HG02623 (cell line): Measurements from ENCODE around the gene BIN1.

Source experiments
- ATAC-seq: cut with Tn5 transposase; IDR thresholded peaks from one replicate; pipeline ENCODE4 v1.9.1; 2021; ENCODE audit warnings: moderate library complexity; ENCODE audit not compliant: unreplicated experiment

Gene BIN1

GRCh38 chr2:127008265-127009015, 98.5 kb downstream of the BIN1 start:
- no peak for ATAC-seq

GRCh38 chr2:127007652-127008051, 99.3 kb downstream of the BIN1 start:
- no peak for ATAC-seq

- ATAC-seq = no peak
Observed at GRCh38 chr2:127006962-127007361, 100.0 kb downstream of the BIN1 start.

- ATAC-seq = no peak
Observed at GRCh38 chr2:127004893-127005600, 101.9 kb downstream of the BIN1 start.

GRCh38 chr2:127003070-127003800, 103.7 kb downstream of the BIN1 start:
- ATAC-seq = no peak

GRCh38 chr2:127001751-127002150, 105.2 kb downstream of the BIN1 start:
- no peak for ATAC-seq

GRCh38 chr2:127000937-127001336, 106.0 kb downstream of the BIN1 start:
- ATAC-seq = no peak

GRCh38 chr2:127000194-127000593, 106.8 kb downstream of the BIN1 start:
- ATAC-seq = no peak

GRCh38 chr2:126999106-126999756, 107.7 kb downstream of the BIN1 start:
- ATAC-seq = no peak

GRCh38 chr2:126998486-126998885, 108.5 kb downstream of the BIN1 start:
- no peak for ATAC-seq
